Midbrain (tissue), 1 donor: ENCODE data around the gene GRM2.

Experiments
- DNase-seq: peaks from one replicate; lab custom pipeline; 2025; lab: John Stamatoyannopoulos, UW

Gene GRM2

GRCh38 chr3:51680663-51681230 is 26.1 kb upstream of the GRM2 start:
- no peak for DNase-seq

- DNase-seq, result no peak
These were observed 25.4 kb upstream of the GRM2 start for GRCh38 chr3:51681453-51681852.

- DNase-seq, result peak; percentile 60
These were observed 24.8 kb upstream of the GRM2 start for GRCh38 chr3:51682079-51682478.

DNA sequence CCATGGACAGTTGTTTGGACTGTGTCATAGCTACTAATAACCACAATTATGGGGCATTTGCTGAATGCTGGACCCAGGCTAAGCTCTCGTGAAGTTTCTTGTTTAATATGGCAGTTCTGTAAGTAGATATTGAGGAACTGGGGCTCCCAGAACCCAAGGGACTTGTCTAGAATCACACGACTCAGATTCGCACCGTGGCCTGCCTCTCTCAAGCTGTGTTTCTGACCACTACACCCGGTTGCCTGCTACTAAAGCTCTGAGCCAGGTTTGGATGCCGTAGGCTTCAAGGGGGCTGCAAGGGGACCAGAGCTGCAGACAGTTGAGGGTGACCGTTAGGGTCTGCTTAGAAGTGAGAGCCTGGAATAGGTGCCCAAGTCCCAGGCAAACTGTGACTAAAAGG is 24.3 kb upstream of the GRM2 start:
- no peak for DNase-seq

GRCh38 chr3:51683566-51683965 is 23.3 kb upstream of the GRM2 start:
- no peak for DNase-seq

DNA sequence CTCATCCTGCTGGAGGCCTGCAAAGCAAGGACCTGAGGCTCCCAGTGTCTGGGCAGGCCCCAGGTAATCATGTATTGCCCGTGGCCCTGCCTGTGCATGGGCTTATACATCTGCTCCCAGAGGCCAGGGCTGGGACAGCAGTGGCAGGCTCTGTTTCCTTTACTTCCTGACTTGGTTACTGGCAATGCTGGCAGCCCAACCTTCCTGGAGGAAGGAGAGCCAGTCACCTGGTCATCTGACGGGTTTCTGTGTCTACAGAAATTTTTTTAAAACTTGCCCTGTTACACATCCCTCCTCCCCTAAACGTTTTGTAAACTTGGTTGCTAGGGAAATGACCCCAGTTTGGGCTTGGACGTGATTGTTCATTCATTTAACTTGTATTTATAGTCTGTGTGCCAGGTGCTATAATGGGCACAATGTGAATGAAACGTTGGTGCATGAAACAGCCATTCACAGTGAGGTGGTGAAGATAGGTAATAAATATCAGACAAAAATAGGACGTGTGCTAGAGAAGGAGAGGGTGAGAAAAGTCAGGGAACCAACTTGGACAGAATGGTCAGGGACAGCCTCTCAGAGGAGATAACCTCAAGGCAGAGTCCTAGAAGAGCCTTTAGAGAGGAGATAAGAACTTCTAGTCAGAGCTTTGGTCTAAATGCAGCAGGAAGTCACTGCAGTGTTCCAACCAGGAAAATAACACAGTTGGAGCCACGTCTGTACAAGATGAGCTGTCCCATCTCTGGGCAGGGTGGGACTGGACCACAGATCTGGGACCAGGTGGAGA is 21.7 kb upstream of the GRM2 start:
- no peak for DNase-seq

GRCh38 chr3:51686056-51686455 is 20.8 kb upstream of the GRM2 start:
- DNase-seq, result no peak

GRCh38 chr3:51686512-51687215 is 20.2 kb upstream of the GRM2 start:
- no peak for DNase-seq

DNA sequence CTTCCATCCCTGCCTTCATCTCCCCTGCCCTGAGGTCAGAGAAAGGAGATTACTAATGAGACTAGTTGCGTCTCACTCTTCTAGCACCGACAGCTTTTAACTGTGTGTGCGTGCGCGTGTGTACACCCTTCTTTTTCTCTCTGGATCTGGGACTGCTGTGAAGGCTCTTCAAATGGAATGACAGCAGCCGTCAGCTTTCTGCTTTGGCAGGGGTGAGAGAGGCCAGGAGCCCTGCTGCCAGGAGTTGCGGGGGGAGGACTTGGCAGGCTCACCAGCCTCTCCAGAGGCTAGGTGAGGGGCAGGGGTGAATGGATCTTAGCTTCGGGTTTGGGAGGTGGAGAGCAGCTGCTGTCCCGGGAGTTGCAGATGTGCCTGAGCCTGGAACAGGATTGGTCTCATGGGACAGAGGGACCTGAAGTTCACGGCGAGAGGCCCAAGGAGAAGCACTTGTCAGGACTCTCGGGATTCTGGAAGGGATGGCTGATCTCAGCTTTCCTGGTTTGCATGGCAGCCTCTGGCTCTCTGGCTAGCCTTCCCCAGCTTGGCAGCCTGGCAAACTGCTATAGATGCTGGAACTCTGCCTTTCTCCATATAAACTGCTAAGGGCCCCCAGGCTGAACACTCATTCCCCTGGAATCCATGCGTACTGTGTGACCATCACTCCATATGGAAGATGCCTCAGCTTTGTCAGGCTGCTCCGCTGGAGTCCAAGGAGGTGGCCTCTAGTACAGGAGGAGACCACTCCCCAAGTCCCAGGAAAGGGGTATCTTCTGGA is 19.2 kb upstream of the GRM2 start:
- no peak for DNase-seq

DNA sequence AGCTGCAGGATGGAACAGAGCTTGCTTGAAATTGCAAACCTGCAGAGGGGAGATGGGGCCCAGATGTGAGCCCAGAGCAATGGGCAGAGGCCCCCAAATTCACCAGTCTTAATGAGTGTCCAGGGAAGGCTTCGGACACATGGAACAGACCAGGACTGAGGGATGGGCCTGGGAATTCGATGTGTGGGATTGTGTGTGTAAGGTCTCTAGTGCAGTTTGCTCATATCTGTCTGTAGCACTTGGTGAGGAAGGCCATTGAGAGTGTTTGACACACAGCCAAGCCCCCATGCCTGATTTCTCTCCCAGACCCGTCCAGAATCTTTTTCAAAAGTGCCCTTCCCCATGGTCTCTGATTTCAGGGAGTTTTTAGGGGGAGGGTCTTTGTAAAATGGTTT is 18.7 kb upstream of the GRM2 start:
- no peak for DNase-seq

DNA sequence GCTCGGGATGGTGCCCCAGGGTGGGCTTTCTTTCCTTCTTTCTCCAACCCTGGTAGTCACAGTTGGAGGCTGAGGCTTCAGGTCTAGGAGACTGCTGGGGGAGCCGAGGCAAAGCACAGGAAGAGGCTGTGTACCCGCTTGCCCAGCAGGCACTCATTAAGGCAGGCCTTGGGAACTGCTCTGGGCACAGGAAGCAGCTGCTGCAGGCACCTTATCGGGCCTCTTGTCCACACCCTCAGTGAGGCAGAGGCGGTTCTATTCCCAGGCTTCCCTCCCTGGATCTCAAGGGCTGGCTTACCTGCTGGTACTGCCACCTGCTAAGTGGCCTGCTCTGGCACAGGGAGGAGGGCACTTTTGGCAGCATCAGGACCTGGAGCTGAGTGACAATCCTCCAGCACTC is 15.8 kb upstream of the GRM2 start:
- DNase-seq, result no peak

- no peak for DNase-seq
These were observed 14.9 kb upstream of the GRM2 start for GRCh38 chr3:51691949-51692348.

DNA sequence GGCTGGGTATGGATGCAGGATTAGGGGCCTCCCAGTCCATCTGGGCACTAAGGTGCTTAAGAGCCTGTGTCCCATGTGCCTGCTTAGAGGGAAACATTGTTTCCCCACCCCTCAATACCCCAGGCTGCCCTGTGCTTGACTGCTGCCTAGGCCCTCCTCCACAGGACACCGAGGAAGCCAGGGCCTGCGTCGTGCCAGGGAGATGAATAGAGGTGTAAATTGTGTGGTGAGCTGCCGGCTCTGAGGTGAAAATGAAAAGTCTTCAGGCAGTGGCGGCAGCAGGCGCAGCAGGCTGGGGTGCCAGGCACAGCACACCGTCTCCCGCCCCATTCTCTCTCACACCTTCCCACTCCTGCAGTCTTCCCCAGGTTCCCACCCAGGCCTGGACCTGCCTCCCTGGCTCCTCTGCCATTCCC is 13.9 kb upstream of the GRM2 start:
- DNase-seq, result no peak

- peak; percentile 2 for DNase-seq
These were observed 9.9 kb upstream of the GRM2 start for GRCh38 chr3:51696954-51697353.

- no peak for DNase-seq
These were observed 8.7 kb upstream of the GRM2 start for GRCh38 chr3:51698209-51698608.

DNA sequence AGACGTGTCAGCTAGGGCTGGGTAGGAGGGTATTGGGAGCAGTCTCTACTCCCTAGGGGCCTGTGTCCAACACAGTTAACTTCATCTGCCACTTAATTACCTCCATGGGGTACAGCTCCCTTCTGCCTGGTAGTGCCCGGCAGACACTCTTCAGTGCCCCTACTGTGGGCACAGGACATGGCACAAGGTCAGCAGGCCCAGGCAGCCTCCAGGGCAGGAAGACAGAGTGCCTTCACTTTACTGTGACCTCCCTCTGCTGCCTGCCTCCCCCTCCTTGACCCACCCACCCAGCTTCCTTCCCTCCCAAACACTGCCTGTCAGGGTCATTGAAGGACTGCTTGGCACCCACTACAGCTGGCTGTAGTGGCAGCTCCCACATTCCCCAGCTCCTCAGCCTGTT is 6.5 kb upstream of the GRM2 start:
- no peak for DNase-seq

DNA sequence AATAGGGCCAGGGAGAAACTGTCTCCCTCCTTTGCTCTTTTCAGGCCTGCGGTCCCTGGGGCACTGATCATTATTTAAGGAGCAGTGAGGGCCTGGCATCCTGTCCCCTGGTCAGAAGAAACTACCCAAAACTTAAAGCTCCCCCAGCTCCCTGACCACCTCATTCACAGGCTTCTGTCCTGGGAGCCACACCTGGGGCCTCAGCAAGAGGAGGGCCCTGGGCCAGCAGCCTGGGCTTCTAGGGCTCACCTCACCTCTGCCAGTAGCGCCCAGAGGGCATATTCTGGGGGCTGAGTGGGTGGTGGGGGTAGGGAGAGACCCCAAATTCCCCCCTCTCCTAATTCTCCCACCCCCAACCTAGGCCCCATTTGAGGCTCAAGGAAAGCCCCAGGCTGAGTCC is 4.7 kb upstream of the GRM2 start:
- DNase-seq, result no peak

DNA sequence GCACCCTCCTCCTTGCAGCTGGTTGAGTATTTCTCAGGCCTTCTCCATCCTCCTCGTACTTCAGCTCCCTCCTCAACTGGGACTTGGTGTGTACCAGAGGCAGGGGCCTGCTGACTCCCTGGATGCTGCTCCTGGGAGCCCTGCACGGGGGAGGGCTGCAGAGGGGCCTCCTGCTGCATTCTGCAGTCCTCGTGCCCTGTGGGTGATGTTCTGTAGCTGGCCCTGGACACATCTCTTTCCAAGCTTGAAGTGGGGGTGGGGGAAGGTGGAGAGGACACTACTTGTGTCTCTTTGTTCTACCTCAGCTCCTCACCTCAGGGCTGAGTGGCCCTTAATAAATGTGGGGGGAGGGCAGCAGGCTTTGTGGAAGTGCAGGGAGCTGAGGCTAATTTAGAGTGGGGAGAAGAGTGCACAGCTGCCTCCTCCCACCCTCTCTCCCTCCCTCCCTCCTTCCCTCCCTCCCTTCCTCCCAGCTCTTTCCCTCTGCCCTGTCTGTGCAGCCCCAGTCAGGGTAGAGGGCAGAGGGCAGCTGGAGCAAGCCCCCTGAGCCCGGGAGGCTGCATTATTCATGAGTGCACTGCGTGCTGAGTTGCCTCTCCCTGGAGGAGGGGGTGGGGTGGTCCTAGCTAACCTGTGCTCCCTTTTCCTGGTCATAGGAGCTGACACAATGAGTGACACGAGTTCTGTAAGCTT is 3.7 kb upstream of the GRM2 start:
- DNase-seq, result no peak

- DNase-seq, result no peak
These were observed 2.9 kb upstream of the GRM2 start for GRCh38 chr3:51703761-51704510.

GRCh38 chr3:51704511-51704950 is 2.3 kb upstream of the GRM2 start:
- no peak for DNase-seq
